GM12865 (cell line): Measurements from ENCODE around the gene RAB11FIP3.

Experiments
- DNase-seq: peaks from one replicate; pipeline ENCODE4 v3.0.0; 2010; ENCODE audit warnings: low read depth
- H3K4me3 ChIP-seq: 2 replicates; pipeline ENCODE4 v1.5.1; 2011; ENCODE audit warnings: mild to moderate bottlenecking, low read depth, low read length, control low read depth
- CTCF ChIP-seq: IDR thresholded peaks from 2 replicates; pipeline ENCODE4 v1.5.1; 2011; ENCODE audit warnings: low read length, control low read depth, low read depth, inconsistent platforms; ENCODE audit not compliant: insufficient read depth; ENCODE audit errors: missing control alignments

Gene RAB11FIP3

GRCh38 chr16:534856-535445 lies 109.5 kb downstream of the RAB11FIP3 start:
- H3K4me3 ChIP-seq, result no peak overlapping the region
- no peak for DNase-seq
- no peak for TF ChIP-seq CTCF

GRCh38 chr16:535446-536405 lies 110.3 kb downstream of the RAB11FIP3 start:
- no peak for DNase-seq
- no peak for TF ChIP-seq CTCF
- no peak overlapping the region for H3K4me3 ChIP-seq

GRCh38 chr16:536746-537145 lies 111.3 kb downstream of the RAB11FIP3 start:
- DNase-seq, result no peak
- no peak overlapping the region for H3K4me3 ChIP-seq
- no peak for TF ChIP-seq CTCF

- no peak for TF ChIP-seq CTCF
- DNase-seq, result no peak
- no peak overlapping the region for H3K4me3 ChIP-seq
These were observed 112.2 kb downstream of the RAB11FIP3 start for GRCh38 chr16:537415-538335.

- TF ChIP-seq CTCF, result no peak
- no peak for DNase-seq
- no peak overlapping the region for H3K4me3 ChIP-seq
These were observed 114.6 kb downstream of the RAB11FIP3 start for GRCh38 chr16:539901-540530.

- TF ChIP-seq CTCF, result no peak
- DNase-seq, result no peak
- no peak overlapping the region for H3K4me3 ChIP-seq
These were observed 115.3 kb downstream of the RAB11FIP3 start for GRCh38 chr16:540645-541340.
